22Rv1 (cell line): ENCODE data around the gene IPO13.

Experiments
- CTCF ChIP-seq: fragments of 450-650 bp; IDR thresholded peaks from 2 replicates; pipeline ENCODE4 v1.5.1; 2017; ENCODE audit warnings: mild to moderate bottlenecking
- ZFX ChIP-seq: fragments of 450-650 bp; IDR thresholded peaks from 2 replicates; pipeline ENCODE4 v1.6.1; 2017; ENCODE audit warnings: antibody characterized with exemption, borderline replicate concordance

DNA sequence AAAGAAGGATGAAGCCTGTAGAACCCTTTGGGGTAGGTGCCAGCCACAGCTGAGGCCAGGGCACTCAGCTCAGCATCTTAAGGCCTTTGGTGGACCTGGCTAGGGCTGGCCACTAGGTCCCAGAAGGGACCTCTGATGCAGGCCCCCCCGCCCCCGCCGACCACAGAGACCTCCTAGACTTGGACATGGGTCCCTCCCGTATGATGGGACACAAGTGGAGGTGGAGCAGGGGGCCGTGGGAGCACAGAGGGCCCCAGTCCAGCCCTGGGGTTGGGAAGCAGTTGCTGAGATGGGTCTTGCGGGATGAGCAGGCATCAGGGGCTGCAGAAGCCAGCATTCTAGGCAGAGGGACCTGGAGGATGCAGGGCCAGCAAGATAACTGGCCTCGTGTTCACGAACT, 35.5 kb downstream of the IPO13 start:
- TF ChIP-seq CTCF (no peak), ZFX (no peak)
